Measurements from ENCODE around the gene IER5L.

IER5L gene

DNA sequence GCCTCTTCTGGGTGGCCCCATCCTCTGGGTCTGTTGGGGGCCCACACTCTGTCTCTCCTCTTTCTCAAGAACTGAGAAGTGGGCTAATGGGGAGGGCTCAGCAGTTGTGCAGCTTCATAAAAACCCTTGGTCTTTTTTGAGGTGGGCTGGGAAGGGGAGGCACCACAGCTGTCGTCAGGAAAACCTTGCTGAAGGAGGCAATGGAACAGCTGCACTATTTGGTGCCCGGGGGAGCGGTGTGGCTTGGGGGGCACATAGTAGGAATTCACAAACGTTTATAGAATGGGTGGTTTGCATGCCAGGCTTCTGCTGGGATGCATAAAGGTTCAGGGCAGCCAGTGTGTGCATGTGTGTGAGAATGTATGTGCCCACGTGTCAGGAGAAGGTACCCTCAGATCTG is 3.2 kb upstream of the IER5L start:
- Histone ChIP-seq H3K36me3 (ENCODE audit: insufficient read depth, low read length) (no peaks in the 10 kb centered on the region), H3K4me3 (no peak overlapping the region), H3K9me3 (ENCODE audit: low read depth, low read length) (no peaks in the 10 kb centered on the region), H3K9ac (ENCODE audit: insufficient read length) (no peak overlapping the region), H3K27ac (no peak overlapping the region)
- no peak for DNase-seq (ENCODE audit: low read depth, low spot score)
- TF ChIP-seq POLR2AphosphoS5 (IDR thresholded peaks at IDR 0.05; ENCODE audit: borderline replicate concordance, low read depth, low read length) (no peak), FOXP2 (optimal IDR thresholded peaks at IDR 0.05; ENCODE audit: control extremely low read depth, extremely low read length, insufficient read depth) (no peak), EZH2 (IDR thresholded peaks at IDR 0.05) (no peak)

- Histone ChIP-seq H3K9ac (ENCODE audit: insufficient read length) (peak overlapping the region; percentile 5), H3K9me3 (ENCODE audit: low read depth, low read length) (no peaks in the 10 kb centered on the region), H3K4me3 (peak overlapping the region; percentile 82), H3K36me3 (ENCODE audit: insufficient read depth, low read length) (no peaks in the 10 kb centered on the region), H3K27ac (no peak overlapping the region)
- TF ChIP-seq EZH2 (IDR thresholded peaks at IDR 0.05) = no peak
- TF ChIP-seq FOXP2 (optimal IDR thresholded peaks at IDR 0.05; ENCODE audit: control extremely low read depth, extremely low read length, insufficient read depth) = no peak
- no peak for TF ChIP-seq POLR2AphosphoS5 (IDR thresholded peaks at IDR 0.05; ENCODE audit: borderline replicate concordance, low read depth, low read length)
- DNase-seq (ENCODE audit: low read depth, low spot score) = no peak
These were observed 714 bp upstream of the IER5L start for GRCh38 chr9:129178568-129179382.

- peak overlapping the region; percentile 42 for H3K9ac ChIP-seq (ENCODE audit: insufficient read length)
- H3K9me3 ChIP-seq (ENCODE audit: low read depth, low read length) = no peaks in the 10 kb centered on the region
- TF ChIP-seq EZH2 (IDR thresholded peaks at IDR 0.05) (no peak), POLR2AphosphoS5 (IDR thresholded peaks at IDR 0.05; ENCODE audit: borderline replicate concordance, low read depth, low read length) (no peak), FOXP2 (optimal IDR thresholded peaks at IDR 0.05; ENCODE audit: control extremely low read depth, extremely low read length, insufficient read depth) (no peak)
- H3K36me3 ChIP-seq (ENCODE audit: insufficient read depth, low read length) = no peaks in the 10 kb centered on the region
- DNase-seq (ENCODE audit: low read depth, low spot score) = no peak
- H3K4me3 ChIP-seq = peak overlapping the region; percentile 82
- no peak overlapping the region for H3K27ac ChIP-seq
These were observed 644 bp downstream of the IER5L start for GRCh38 chr9:129177443-129177790.

DNA sequence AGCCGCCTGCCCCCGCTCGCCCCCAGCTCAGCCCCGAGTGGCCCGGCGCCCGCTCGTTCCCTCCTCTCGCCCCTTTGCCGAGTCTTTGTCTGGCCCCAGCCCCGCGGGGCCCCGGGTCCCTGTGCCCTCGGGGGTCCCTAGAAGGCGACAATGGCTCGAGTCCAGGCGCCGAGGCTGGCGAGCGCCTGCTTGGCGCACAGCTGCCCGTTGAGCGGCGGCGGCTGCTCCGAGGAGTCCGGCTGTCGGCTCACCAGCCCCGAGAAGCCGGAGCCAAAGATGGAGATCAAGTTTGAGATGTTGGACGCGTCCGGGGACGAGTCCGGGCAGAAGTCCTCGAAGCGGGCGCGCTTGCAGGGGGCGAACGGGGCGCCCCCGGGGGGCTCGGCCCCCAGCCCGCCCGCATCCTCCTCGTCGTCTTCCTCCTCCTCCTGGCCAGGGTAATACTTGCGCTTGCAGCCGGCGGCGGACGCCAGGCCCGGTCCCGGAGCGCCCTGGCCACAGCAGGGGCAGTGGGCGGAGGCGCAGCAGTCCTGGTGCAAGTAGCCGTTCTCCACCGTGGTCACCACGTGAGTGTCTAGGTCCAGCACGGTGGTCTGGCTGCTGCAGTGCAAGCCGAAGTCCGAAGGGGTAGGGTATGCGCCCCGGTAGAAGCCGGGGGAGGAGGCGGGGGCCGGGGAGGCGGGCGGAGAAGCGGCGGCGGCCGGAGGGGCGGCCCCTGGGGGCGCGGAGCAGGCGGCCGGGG is 1.2 kb downstream of the IER5L start:
- TF ChIP-seq EZH2 (IDR thresholded peaks at IDR 0.05) (no peak), POLR2AphosphoS5 (IDR thresholded peaks at IDR 0.05; ENCODE audit: borderline replicate concordance, low read depth, low read length) (no peak), FOXP2 (optimal IDR thresholded peaks at IDR 0.05; ENCODE audit: control extremely low read depth, extremely low read length, insufficient read depth) (no peak)
- peak overlapping the region; percentile 88 for H3K27ac ChIP-seq
- no peaks in the 10 kb centered on the region for H3K9me3 ChIP-seq (ENCODE audit: low read depth, low read length)
- H3K9ac ChIP-seq (ENCODE audit: insufficient read length) = peak overlapping the region; percentile 78
- DNase-seq (ENCODE audit: low read depth, low spot score) = no peak
- peak overlapping the region; percentile 89 for H3K4me3 ChIP-seq
- H3K36me3 ChIP-seq (ENCODE audit: insufficient read depth, low read length) = no peaks in the 10 kb centered on the region

DNA sequence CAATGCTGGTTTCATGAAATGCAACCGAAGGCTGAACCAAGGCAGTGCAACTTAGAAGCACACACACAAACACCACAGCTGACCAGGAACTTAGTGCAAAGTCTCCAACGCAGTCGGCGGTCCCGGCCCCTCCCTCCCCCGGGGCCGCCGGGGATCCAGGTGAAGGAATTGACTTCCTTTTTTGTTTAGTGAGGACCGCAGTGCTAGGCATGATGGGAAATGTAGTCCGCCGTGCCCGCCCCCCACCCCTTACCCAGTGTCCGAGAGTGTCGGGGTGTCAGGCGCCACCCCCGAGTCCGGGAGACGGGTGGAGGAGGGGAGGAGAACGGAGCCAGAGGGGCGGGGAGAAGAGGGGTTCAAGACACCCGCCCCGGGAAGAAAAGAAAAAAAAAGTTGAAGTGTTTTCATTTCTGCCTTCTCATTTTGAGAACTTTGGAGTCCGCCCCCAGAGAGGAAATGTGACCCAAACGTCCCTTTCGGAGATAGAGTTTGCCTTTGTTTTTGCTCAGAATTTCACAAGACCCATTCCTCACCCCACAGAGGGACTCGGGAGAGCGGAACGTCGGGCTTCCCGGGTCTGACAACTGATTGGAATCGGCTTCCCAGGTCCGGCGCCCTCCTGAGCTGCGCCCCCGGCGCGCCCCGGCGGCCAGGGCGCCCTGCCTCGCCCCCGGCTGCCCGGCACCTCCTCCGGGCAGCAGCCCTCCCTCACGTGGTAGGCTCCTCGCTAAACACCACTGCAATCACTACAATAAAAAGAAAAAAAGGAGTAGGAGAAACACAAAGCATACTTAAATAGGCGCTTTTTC is 2.0 kb downstream of the IER5L start:
- no peaks in the 10 kb centered on the region for H3K36me3 ChIP-seq (ENCODE audit: insufficient read depth, low read length)
- peak; percentile 60 for TF ChIP-seq POLR2AphosphoS5 (IDR thresholded peaks at IDR 0.05; ENCODE audit: borderline replicate concordance, low read depth, low read length)
- TF ChIP-seq EZH2 (IDR thresholded peaks at IDR 0.05) = no peak
- H3K9me3 ChIP-seq (ENCODE audit: low read depth, low read length) = no peaks in the 10 kb centered on the region
- H3K27ac ChIP-seq = peak overlapping the region; percentile 88
- peak overlapping the region; percentile 78 for H3K9ac ChIP-seq (ENCODE audit: insufficient read length)
- no peak for DNase-seq (ENCODE audit: low read depth, low spot score)
- peak overlapping the region; percentile 89 for H3K4me3 ChIP-seq

- Histone ChIP-seq H3K4me3 (peak overlapping the region; percentile 89), H3K9me3 (ENCODE audit: low read depth, low read length) (no peaks in the 10 kb centered on the region), H3K36me3 (ENCODE audit: insufficient read depth, low read length) (no peaks in the 10 kb centered on the region), H3K9ac (ENCODE audit: insufficient read length) (peak overlapping the region; percentile 58), H3K27ac (peak overlapping the region; percentile 88)
- no peak for DNase-seq (ENCODE audit: low read depth, low spot score)
- no peak for TF ChIP-seq FOXP2 (optimal IDR thresholded peaks at IDR 0.05; ENCODE audit: control extremely low read depth, extremely low read length, insufficient read depth)
- TF ChIP-seq POLR2AphosphoS5 (IDR thresholded peaks at IDR 0.05; ENCODE audit: borderline replicate concordance, low read depth, low read length) = no peak
- TF ChIP-seq EZH2 (IDR thresholded peaks at IDR 0.05) = no peak
These were observed 2.6 kb downstream of the IER5L start for GRCh38 chr9:129175515-129175824.

DNA sequence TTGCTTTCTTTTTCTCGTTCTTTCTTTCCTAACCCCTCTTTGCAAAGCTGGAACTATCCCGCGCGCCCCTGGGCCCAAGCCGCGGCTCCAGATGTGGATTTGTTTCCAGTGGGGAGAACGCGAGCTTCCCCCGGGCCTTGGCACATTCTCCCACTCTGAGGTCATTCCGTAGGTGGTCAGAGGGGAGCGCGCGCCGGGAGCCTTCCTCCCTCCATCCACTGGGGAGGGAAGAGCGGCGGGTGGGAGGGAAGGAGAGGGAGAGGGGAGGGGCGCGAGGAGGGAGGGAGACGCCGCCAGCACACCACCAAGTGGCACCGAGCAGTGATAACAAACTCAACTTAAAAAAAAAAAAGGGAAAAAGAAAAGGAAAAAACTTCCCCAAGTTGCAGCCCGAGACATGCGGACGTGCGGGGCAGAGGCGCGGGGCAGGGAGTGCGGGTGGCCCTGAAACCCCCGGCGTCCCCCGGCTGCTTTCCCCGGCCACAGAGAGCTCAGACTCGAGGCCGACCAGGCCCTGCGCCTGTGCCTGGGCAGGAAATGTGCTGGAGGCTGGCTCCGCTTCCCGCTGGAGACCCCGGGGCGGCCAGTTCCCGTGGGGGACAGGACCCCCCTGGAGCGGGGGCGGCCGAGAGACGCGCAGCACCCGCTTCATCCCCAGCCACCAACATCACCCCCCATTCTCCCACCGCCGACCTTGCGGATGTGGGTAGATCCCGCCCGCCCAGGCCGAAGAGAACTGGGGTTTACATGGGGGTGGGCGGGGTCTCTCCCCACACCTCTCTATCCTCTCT is 3.1 kb downstream of the IER5L start:
- H3K9ac ChIP-seq (ENCODE audit: insufficient read length) = peak overlapping the region; percentile 81
- peak overlapping the region; percentile 88 for H3K27ac ChIP-seq
- DNase-seq (ENCODE audit: low read depth, low spot score) = no peak
- H3K9me3 ChIP-seq (ENCODE audit: low read depth, low read length) = no peaks in the 10 kb centered on the region
- H3K4me3 ChIP-seq = peak overlapping the region; percentile 89
- TF ChIP-seq EZH2 (IDR thresholded peaks at IDR 0.05) (no peak), FOXP2 (optimal IDR thresholded peaks at IDR 0.05; ENCODE audit: control extremely low read depth, extremely low read length, insufficient read depth) (no peak), POLR2AphosphoS5 (IDR thresholded peaks at IDR 0.05; ENCODE audit: borderline replicate concordance, low read depth, low read length) (no peak; the same call in 1 of the 2 replicates)
- no peaks in the 10 kb centered on the region for H3K36me3 ChIP-seq (ENCODE audit: insufficient read depth, low read length)

Data from SK-N-MC (cell line).